Skeletal muscle tissue (tissue), 4 donors: ENCODE data around the gene C1orf105. TPM values are rescaled to one million over a fixed set of nuclear protein-coding genes. Genes with fewer than 3 reads are reported as not detected.

ENCODE experiments used
- H3K27ac ChIP-seq: one replicate; pipeline ENCODE4 v1.7.0; 2013; ENCODE audit warnings: mild to moderate bottlenecking, low read depth, low read length, inconsistent platforms
- H3K27me3 ChIP-seq, 3 donors: one replicate each; pipeline ENCODE4 v1.7.0; 2013; ENCODE audit warnings: low read length in 3 of 3; ENCODE audit not compliant: control insufficient read depth in 3 of 3, insufficient read depth in 3 of 3
- H3K36me3 ChIP-seq, 3 donors: one replicate each; pipeline ENCODE4 v1.7.0; 2013; ENCODE audit warnings: low read length in 3 of 3; ENCODE audit not compliant: control insufficient read depth in 3 of 3, insufficient read depth in 3 of 3
- H3K4me1 ChIP-seq, 3 donors: one replicate each; pipeline ENCODE4 v1.7.0; 2013; ENCODE audit warnings: low read length in 3 of 3, mild to moderate bottlenecking in 3 of 3; ENCODE audit not compliant: control insufficient read depth in 3 of 3, insufficient read depth in 3 of 3
- H3K4me3 ChIP-seq, 3 donors: one replicate each; pipeline ENCODE4 v1.7.0; 2013; ENCODE audit warnings: low read length in 3 of 3
- H3K9ac ChIP-seq, 3 donors: one replicate each; pipeline ENCODE4 v1.7.0; 2013; ENCODE audit warnings: low read length in 3 of 3, mild to moderate bottlenecking in 3 of 3, moderate library complexity in 2 of 3, low read depth in 1 of 3
- H3K9me3 ChIP-seq, 3 donors: one replicate each; pipeline ENCODE4 v1.7.0; 2013; ENCODE audit warnings: low read length in 3 of 3; ENCODE audit not compliant: control insufficient read depth in 3 of 3
- total RNA-seq: library from RNA; depleted of rRNA; stranded (reverse); fragments of >200 nt; gene quantifications from one replicate; pipeline ENCODE4 v1.2.3, GENCODE V29; 2014
- donor health status: Osteomylitis.

The C1orf105 gene
- total RNA-seq, 1 donor from 2014 or later = 44.4 TPM

- H3K27ac ChIP-seq = no peak overlapping the region
- peaks cover 2 to 4% (median 3%) of the 10 kb centered on the region in 3 donors for H3K4me1 ChIP-seq
- H3K9me3 ChIP-seq = no peaks in the 10 kb centered on the region
These were observed 18.6 kb upstream of the C1orf105 start for GRCh38 chr1:172401892-172402291.

DNA sequence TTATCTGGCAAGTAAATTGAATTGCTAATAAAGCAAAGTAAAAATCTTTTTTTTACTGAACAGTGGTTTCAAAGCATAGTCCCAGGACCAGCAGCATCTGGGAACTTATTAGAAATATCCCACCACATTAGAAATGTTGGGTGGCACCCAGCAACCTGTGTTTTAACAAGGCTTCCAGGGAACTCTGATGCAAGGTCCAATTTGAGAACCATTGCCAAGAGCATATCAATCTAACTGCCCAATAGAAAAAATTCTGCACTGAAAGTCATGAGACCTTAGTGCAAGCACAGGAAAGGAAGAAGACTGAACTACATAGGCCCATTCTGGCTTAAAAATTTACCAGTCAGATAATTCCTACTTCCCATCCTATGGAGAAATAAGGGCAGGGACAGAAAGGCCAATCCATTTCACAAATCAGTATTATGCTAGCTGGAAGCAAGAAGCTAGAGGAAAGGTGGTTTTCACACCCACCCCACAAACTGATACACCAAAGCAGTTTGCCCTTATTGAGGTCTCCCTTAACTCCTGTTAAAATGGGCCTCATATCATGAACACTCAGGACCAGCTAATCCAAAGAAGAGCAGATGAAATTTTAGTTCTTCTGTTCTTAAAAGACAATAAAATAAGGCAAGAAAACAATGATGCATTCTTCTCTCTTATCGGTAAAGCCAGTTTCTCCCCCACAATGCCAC is 17.5 kb upstream of the C1orf105 start:
- no peaks in the 10 kb centered on the region for H3K27me3 ChIP-seq
- no peaks in the 10 kb centered on the region for H3K36me3 ChIP-seq
- H3K9me3 ChIP-seq = no peaks in the 10 kb centered on the region
- H3K9ac ChIP-seq = no peak overlapping the region
- H3K4me1 ChIP-seq = peaks cover 2 to 4% (median 3%) of the 10 kb centered on the region in 3 donors
- H3K4me3 ChIP-seq = no peak overlapping the region
- no peak overlapping the region for H3K27ac ChIP-seq

More at GRCh38 chr1:172401892-172402291, 18.6 kb upstream of the C1orf105 start:
- Histone ChIP-seq H3K4me3 (no peak overlapping the region), H3K9ac (no peak overlapping the region), H3K36me3 (no peaks in the 10 kb centered on the region), H3K27me3 (no peaks in the 10 kb centered on the region)

DNA sequence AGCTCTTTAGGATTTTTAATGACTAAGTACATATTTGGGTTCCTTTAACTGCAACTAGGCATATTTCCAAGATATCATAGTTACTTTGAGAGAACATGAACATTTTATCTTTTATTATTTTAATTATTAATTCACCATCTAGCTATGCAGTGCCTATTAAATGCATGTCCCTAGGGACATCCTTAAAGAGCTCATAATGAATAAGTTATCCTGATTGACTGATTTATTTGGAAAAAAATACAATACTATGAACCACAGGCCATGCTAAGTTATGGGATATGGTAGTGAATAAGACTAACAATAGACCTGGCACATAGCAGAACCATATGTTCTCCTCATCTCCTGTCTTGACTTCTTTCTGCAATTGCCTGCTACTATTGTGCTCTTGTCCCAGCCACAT is 16.4 kb upstream of the C1orf105 start:
- no peak overlapping the region for H3K4me3 ChIP-seq

DNA sequence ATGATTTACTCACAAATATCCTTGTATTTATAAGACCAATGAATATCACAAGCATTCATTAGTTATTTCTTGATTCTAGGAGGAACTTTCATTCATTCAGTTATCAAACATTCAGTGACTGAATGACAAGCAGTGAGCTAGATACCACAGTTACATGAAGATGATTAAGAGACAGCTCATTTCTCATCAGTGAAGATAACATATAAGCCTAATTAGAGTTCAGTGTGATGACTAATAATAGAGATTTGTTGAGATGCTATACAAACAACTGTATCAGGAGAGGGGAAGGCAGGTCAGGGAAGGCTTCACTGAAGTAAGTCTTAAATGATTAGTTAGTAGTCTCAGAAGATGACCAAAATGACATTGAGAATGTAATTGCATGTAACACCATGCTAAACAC is 14.6 kb upstream of the C1orf105 start:
- Histone ChIP-seq H3K27me3 (no peaks in the 10 kb centered on the region), H3K9ac (no peak overlapping the region), H3K36me3 (no peaks in the 10 kb centered on the region), H3K27ac (no peak overlapping the region), H3K4me1 (peaks cover 0 to 3% (median 0%) of the 10 kb centered on the region in 3 donors), H3K9me3 (no peaks in the 10 kb centered on the region), H3K4me3 (no peak overlapping the region)

More for the DNA sequence above, 16.4 kb upstream of the C1orf105 start:
- Histone ChIP-seq H3K27me3 (no peaks in the 10 kb centered on the region), H3K27ac (no peak overlapping the region), H3K9ac (no peak overlapping the region), H3K36me3 (no peaks in the 10 kb centered on the region), H3K4me1 (peaks cover under 1 to 3% (median 2%) of the 10 kb centered on the region in 3 donors), H3K9me3 (no peaks in the 10 kb centered on the region)

GRCh38 chr1:172406968-172407367 is 13.5 kb upstream of the C1orf105 start:
- Histone ChIP-seq H3K27ac (no peak overlapping the region), H3K4me1 (peaks cover 0 to 3% (median 0%) of the 10 kb centered on the region in 3 donors), H3K9ac (no peak overlapping the region), H3K27me3 (no peaks in the 10 kb centered on the region), H3K9me3 (no peaks in the 10 kb centered on the region), H3K4me3 (no peak overlapping the region), H3K36me3 (no peaks in the 10 kb centered on the region)

- H3K9me3 ChIP-seq = no peaks in the 10 kb centered on the region
- H3K4me3 ChIP-seq = no peak overlapping the region
- no peaks in the 10 kb centered on the region for H3K36me3 ChIP-seq
- no peak overlapping the region for H3K27ac ChIP-seq
- H3K27me3 ChIP-seq = no peaks in the 10 kb centered on the region
- H3K4me1 ChIP-seq = peaks cover 0 to 3% (median 0%) of the 10 kb centered on the region in 3 donors
- no peak overlapping the region for H3K9ac ChIP-seq
These were observed 11.5 kb upstream of the C1orf105 start for GRCh38 chr1:172408958-172409357.

- no peak overlapping the region for H3K4me3 ChIP-seq
- H3K9me3 ChIP-seq = no peaks in the 10 kb centered on the region
- H3K9ac ChIP-seq = no peak overlapping the region
- peaks cover 0 to 3% (median 0%) of the 10 kb centered on the region in 3 donors for H3K4me1 ChIP-seq
- no peak overlapping the region for H3K27ac ChIP-seq
- no peaks in the 10 kb centered on the region for H3K27me3 ChIP-seq
- no peaks in the 10 kb centered on the region for H3K36me3 ChIP-seq
These were observed 10.5 kb upstream of the C1orf105 start for GRCh38 chr1:172410027-172410426.

DNA sequence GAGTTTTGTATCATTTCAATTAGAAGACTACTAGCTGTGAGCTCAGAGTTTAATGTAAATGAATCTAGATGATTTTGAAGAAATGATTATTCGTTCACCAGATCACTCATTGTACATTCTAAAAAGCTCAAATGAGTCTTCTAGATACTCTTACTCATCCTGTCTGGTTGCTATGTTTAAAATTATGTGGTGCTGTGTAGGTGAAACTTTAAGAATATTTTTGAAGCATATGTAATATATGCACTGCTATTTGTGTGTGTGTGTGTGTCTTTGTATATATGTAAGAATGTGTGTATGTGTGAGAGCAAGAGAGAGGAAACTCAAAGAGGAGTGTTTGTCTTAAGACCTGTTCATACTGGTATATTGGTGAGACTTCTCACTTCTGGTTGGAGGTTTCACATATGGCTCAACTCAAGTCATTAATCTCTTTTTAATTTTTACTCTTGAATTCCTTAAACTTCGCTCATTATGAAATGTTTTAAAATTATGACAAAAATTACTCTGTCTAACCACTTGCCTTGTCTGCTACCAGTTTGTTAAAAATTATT is 8.6 kb upstream of the C1orf105 start:
- H3K9ac ChIP-seq = no peak overlapping the region
- H3K27ac ChIP-seq = no peak overlapping the region
- no peaks in the 10 kb centered on the region for H3K36me3 ChIP-seq
- peaks cover 0 to 3% (median 0%) of the 10 kb centered on the region in 3 donors for H3K4me1 ChIP-seq
- H3K4me3 ChIP-seq = no peak overlapping the region
- H3K27me3 ChIP-seq = no peaks in the 10 kb centered on the region
- H3K9me3 ChIP-seq = no peaks in the 10 kb centered on the region

DNA sequence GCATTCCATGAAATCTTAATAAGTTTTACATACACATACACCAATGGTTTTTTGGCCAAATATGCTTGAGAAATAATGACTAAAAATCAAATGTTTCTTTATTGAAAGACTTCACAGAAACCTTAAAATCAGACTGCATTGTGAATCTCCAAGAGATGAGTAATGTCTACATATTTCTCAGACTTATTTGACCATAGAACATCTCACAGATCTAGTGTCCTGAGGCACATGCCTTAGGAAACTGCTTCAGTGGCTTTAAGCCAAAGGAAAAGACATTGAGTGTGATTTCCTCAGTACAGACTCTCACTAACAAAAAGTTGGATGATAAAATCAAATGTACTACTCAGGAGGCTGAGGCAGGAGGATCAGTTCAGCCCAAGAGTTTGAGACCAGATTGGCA is 6.2 kb upstream of the C1orf105 start:
- Histone ChIP-seq H3K4me1 (peaks cover 0 to 3% (median 0%) of the 10 kb centered on the region in 3 donors), H3K27ac (no peak overlapping the region), H3K9ac (no peak overlapping the region), H3K36me3 (no peaks in the 10 kb centered on the region), H3K4me3 (no peak overlapping the region), H3K9me3 (no peaks in the 10 kb centered on the region), H3K27me3 (no peaks in the 10 kb centered on the region)

GRCh38 chr1:172416496-172417035 is 3.9 kb upstream of the C1orf105 start:
- no peak overlapping the region for H3K27ac ChIP-seq
- peaks cover 0 to under 1% (median 0%) of the 10 kb centered on the region in 3 donors for H3K4me1 ChIP-seq
- no peaks in the 10 kb centered on the region for H3K27me3 ChIP-seq
- H3K9me3 ChIP-seq = no peaks in the 10 kb centered on the region
- H3K4me3 ChIP-seq = no peak overlapping the region
- H3K36me3 ChIP-seq = no peaks in the 10 kb centered on the region
- no peak overlapping the region for H3K9ac ChIP-seq
